ENCODE data around the gene LRRC1. TPM values are rescaled to one million over a fixed set of nuclear protein-coding genes. Genes with fewer than 3 reads are reported as not detected.

Gene LRRC1
- total and polyA plus RNA-seq, 2 of the 13 experiments (the other 11 are each of a cell fraction or from before 2014, with no cell fraction given): 15.6 to 27.7 TPM

DNA sequence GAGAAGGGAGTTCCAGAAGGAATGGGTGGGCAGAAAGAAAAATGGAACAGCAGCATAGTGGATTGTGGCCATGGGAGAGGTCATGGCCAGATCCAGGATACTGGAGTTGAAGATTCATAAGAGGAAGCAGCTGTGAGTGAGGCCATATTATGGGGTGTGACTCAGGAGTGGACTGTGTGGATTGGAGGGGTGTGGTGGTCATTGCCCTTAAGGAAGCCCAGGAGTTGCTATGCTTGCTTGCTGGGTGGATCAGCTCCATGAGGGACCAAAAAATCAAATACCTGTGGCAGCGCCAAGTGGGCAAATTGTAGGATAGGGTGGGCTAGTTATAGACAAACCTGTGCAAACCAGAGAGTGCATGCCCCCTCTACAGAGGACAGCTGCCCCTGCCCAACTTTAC, 18.3 kb downstream of the LRRC1 start:
- Histone ChIP-seq H3K79me2 (ENCODE audit: insufficient read depth, low read length) (peaks cover 77% of the 10 kb centered on the region), H3K27ac (ENCODE audit: extremely low read length, insufficient read depth, low read length) (no peak overlapping the region), H3K9ac (ENCODE audit: insufficient read depth, low read depth, low read length) (no peak overlapping the region), H3K27me3 (ENCODE audit: control insufficient read depth in 1 of 2, insufficient read depth in 2 of 2, low read length in 2 of 2) (no peaks in the 10 kb centered on the region), H2AFZ (ENCODE audit: low read length) (no peak overlapping the region), H3K4me3 (replicated peaks in 1 of 3; ENCODE audit: insufficient read depth in 1 of 3, low read depth in 2 of 3, low read length in 3 of 3) (no peak overlapping the region), H3K4me2 (ENCODE audit: low read depth, low read length) (no peak overlapping the region), H3K4me1 (ENCODE audit: insufficient read depth, low read length) (peaks cover 52% of the 10 kb centered on the region), H3K36me3 (replicated peaks in 1 of 2; ENCODE audit: control insufficient read depth in 1 of 2, insufficient read depth in 2 of 2, low read length in 2 of 2) (0 out of 5 replicates have a peak, but pooled peaks cover 3% of the 10 kb centered on the region in 2 experiments), H4K20me1 (ENCODE audit: insufficient read depth, low read length) (peaks cover 26% of the 10 kb centered on the region; the same call in 1 of the 2 replicates), H3K9me3 (ENCODE audit: low read length) (no peaks in the 10 kb centered on the region)
- POLR2A ChIA-PET: interaction anchor here (5.2 kb wide), 1 partner anchor 19 kb away, joined by 44 read pairs; the partner anchor contains the start of gene LRRC1
- no TSS peak for BruUV-seq (replicated peaks)
- ATAC-seq: peak; percentile 43
- intact Hi-C loops (cut with micrococcal nuclease; ENCODE audit: unreplicated experiment): no loop called here
- WGBS (ENCODE audit: low lambda C conversion rate): 100% methylated on average over 1 of the region's 1 CpG
- no peak for DNase-seq (ENCODE audit: low spot score)
- in situ Hi-C loops (cut with HindIII; ENCODE audit: extremely low pct_ligation_motif_present, low pct_unique_long_range_greater_than_20kb): no loop called here
- no peak for TF ChIP-seq ATF1 (CRISPR knock-in tag; IDR thresholded peaks at IDR 0.05)
- no peak for TF ChIP-seq NR1H2 (CRISPR knock-in tag; IDR thresholded peaks at IDR 0.05; ENCODE audit: borderline replicate concordance, low read depth)
- TF ChIP-seq, protein P1, sequence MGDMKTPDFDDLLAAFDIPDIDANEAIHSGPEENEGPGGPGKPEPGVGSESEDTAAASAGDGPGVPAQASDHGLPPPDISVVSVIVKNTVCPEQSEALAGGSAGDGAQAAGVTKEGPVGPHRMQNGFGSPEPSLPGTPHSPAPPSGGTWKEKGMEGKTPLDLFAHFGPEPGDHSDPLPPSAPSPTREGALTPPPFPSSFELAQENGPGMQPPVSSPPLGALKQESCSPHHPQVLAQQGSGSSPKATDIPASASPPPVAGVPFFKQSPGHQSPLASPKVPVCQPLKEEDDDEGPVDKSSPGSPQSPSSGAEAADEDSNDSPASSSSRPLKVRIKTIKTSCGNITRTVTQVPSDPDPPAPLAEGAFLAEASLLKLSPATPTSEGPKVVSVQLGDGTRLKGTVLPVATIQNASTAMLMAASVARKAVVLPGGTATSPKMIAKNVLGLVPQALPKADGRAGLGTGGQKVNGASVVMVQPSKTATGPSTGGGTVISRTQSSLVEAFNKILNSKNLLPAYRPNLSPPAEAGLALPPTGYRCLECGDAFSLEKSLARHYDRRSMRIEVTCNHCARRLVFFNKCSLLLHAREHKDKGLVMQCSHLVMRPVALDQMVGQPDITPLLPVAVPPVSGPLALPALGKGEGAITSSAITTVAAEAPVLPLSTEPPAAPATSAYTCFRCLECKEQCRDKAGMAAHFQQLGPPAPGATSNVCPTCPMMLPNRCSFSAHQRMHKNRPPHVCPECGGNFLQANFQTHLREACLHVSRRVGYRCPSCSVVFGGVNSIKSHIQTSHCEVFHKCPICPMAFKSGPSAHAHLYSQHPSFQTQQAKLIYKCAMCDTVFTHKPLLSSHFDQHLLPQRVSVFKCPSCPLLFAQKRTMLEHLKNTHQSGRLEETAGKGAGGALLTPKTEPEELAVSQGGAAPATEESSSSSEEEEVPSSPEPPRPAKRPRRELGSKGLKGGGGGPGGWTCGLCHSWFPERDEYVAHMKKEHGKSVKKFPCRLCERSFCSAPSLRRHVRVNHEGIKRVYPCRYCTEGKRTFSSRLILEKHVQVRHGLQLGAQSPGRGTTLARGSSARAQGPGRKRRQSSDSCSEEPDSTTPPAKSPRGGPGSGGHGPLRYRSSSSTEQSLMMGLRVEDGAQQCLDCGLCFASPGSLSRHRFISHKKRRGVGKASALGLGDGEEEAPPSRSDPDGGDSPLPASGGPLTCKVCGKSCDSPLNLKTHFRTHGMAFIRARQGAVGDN (CRISPR knock-in tag; IDR thresholded peaks at IDR 0.05): no peak
- TF ChIP-seq ZSCAN21 (CRISPR knock-in tag; IDR thresholded peaks at IDR 0.05; ENCODE audit: borderline replicate concordance): no peak
- peak; percentile 24; the same call in 1 of the 2 replicates for TF ChIP-seq SALL1 (CRISPR knock-in tag; IDR thresholded peaks at IDR 0.05)
- CTCF ChIA-PET (ENCODE audit: low intra/inter-chr PET ratio, low total read pairs): no interaction called here
- no peak for FAIRE-seq

Data from HepG2 (cell line).